NCI-H2227 (cell line): ENCODE measurements around the gene LY6G6C.

Experiments
- DNase-seq: peaks from one replicate; lab custom pipeline; 2025; ENCODE audit not compliant: unreplicated experiment; lab: John Stamatoyannopoulos, UW

The LY6G6C gene, protein sequence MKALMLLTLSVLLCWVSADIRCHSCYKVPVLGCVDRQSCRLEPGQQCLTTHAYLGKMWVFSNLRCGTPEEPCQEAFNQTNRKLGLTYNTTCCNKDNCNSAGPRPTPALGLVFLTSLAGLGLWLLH

DNA sequence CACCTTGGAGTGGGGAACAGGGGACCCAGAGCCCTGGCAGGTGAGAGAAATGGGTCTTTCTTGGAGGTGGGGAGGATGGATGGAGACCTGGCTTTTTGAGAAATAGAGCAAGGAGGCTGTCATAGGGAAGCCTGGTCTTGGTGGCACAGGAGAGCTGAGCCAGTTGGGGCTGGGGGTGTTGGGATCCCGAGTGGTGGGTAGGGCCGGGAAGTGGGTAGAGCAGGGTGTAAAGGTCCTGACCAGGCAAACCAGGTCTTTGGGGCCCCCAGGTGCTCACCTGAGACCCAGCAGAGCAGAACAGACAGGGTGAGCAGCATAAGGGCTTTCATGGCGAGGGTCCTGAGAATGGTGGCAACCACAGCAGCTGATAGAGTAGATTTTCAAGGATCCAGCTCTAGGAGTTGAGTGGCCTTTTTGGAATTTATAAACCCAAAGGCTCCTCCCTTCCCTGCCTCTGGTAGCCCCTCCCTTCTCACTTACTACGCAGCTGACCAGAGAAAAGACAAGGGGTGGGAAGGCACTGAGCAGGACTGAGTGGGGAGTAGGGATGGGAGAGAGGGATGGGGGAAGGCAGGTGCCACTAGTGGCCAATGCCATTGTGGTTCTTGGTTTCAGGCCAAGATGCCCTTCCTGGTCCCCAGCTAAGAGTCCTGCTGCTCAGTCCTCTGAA is at the start of gene LY6G6C:
Gene LY6G6C (minus strand): TSS at position 396 of the 670 bp plus-strand sequence. CDS start 67 bp downstream, at position 329.
- DNase-seq, result no peak

DNA sequence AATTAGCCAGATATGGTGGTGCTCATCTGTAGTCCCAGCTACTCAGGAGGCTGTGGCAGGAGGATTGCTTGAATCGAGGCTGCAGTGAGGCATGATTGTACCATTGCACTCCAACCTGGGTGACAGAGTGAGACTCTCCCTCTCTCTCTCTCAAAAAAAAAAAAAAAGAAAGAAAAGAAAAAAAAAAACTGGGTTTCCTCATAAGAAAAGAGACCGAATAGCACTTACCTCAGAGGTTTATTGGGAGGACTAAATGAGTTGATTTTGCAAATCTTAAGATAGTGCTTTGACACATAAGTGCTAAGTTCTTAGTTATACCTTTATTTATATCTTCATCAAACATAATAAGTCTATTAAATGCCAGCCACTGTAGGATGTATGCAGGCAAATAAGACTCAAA is 49.3 kb upstream of the LY6G6C start:
- no peak for DNase-seq

DNA sequence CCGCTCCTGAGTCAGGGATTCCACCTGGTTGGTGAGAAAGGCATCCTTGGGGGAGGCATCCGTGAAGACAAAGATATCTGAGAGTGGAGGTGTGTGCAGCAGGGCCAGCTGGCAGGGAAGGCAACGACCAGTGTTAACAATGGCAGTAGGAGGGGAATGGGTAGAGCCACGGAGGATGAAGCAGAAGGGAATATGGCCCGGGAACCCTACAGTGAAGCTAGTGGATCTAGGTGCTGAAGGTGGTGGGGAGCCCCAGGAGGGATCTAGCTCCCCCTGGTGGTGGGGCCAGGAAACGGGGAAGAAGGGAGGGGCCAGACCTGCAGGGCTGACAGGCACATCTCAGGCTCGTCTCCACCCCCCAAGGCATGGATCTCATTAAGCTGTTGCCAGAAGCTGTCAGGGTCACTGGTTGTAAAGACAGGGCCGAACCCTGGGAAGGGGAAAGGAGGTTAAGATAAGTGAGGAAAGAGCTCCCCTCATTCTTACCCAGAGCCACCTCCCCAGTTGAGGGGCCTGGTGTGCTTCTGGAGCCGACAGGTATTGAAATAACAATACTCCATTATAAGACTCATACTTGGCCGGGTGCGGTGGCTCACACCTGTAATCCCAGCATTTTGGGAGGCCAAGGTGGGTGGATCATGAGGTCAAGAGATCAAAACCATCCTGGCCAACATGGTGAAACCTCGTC is 48.3 kb upstream of the LY6G6C start:
- DNase-seq, result peak; percentile 38

DNA sequence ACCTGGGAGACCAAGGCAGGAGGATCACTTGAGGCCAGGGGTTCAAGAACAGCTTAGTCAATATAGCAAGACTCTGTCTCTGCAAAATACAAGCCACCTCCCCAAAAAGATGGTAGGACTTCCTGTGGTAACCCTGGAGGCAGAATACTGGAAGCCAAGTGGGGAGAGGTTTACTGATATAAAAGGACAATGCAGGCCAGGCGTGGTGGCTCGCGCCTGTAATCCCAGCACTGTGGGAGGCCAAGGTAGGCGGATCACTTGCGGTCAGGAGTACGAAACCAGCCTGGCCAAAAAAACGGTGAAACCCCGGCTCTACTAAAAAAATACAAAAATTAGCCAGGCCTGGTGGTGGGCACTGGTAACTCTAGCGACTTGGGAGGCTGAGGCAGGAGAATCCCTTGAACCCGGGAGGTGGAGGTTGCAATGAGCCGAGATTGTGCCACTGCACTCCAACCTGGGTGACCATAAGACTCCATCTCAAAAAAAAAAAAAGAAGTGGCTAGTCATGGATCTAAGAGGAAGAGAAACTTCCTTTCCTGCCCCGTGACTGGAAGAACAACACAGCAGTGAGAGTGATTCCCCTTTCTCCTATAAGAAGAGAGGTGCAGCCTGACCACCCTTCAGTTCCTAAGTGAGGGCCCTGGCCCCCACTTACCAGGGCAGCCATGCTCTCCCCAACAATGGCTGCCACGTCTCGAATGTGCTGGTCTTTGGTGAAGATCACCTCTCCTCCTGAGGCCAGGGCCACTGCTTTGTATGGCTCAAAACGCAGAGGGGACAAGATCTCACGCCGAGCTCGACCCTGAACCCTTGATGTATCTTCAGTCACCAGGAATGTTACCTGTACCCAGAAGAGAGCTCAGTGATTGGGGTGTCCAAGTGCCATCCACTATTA is 47.1 kb upstream of the LY6G6C start:
- DNase-seq, result no peak

DNA sequence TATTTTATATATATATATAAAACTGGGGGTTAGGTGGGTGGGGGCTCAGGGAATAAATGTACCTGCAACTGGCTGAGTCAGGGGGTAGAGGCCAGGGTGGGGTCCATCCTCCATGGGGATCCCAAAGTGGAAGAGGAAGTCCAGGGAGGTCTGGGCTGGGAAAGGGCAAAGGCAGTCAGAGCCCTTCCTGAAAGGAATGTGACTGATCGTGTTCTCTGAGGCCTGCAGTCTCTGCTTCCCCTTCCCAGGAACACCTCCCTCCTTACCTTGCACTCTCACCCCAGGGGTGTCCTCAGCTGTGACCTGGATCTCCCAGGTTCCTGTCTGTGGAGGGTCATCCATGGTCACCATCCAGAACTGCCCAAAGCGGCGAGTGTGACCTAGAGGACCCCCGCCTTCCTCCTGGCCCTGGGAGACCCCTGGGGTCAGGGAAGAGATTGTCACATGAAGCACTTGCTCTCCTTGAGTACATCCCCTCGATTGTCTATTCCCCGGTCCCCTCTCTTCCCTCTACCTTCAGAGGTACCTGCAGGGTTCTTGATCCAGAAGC is 45.6 kb upstream of the LY6G6C start:
- no peak for DNase-seq

DNA sequence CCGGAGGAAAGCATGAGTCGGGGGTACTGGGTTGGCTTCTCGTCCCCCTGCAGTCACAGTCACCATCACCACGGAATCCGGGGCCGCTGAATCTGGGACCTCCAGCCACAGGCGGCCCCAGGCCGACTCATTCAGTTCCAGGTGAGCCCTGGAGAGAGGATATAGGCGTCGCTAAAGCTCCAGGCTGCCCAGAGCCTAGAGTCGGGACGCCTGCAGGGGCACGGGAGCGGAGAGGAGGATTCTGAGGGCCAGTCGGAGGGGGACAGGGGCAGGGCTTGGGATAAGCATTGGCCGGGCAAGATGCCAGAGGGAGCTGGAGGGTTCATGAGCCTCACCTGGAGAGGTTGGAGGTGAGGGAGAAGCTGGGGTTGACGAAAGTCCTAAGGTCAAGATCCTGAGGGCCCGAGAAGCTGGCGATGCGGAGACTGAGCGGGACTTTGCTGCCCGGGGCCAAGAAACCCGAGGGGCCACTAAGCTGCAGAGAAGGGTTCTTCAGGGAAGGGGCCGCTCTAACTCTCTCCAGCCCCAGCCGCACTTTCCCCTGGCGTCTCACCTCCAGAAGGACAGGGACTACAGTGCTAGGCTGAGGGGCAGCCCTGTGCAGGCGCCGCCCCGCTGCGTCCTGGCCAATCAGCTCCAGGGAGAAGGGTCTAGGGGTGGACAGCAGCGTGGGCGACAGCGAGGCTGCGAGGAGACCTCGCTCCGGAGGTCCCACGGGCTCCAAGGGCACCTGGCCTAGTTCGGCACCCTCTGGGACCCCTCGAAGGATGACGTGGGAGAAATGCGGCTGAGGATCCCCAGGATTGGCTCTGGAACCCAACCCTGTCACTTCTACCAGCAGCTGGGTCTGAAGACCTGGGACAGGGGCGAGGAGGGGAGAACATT is 44.6 kb upstream of the LY6G6C start:
- no peak for DNase-seq

DNA sequence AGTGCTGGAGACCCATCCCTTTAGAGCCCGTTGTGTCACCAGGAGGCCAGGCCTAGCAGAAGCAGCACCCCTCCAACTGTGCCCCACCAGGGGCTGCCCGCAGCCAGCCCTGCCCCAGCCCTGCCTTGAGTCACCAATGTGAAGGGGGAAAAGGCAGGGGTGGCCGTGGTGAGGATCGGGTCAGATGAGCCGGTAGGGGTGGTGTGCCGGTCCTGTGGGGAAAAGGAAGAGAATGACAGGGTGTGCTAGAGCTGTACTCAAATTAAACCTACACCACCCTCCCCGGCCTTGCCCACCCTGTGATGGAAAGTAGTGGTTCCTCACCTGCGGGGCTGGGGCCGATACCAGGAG is 44.0 kb upstream of the LY6G6C start:
- DNase-seq, result no peak

DNA sequence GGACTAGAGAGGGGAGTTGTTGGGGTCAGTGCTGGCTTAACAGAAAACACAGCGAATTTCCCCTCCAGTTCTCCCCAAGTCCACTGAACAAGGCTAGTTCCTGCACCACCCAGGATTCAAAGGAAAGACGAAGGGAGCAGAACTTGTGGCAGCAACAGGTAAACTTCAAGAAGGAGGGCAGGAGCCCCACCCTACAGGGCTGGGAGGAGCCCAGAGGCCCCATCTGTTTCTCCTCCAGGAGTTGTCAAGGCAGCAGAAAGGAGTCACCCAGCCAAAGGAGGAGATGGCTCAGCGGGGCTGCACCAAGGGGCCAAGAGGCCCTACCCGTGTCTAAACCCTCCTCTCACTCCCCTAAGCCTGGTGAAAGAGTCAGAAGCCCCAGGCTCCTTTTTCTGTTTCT is 42.7 kb upstream of the LY6G6C start:
- no peak for DNase-seq

DNA sequence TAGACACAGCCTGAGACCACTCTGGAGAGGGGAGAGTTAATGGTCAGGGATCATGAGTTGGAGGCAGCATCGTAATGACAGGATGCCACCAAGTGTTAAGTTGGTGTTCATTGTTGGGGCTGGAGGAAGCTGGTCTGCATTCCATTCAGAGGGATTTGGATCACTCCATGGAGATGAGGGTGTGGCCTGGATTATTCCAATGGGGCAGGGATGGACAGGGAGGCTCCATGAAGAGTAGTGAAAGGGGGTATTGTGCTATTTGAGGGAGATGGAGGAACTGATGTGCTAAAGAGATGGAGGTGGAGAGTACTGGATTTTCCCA is 42.0 kb upstream of the LY6G6C start:
- DNase-seq, result no peak

DNA sequence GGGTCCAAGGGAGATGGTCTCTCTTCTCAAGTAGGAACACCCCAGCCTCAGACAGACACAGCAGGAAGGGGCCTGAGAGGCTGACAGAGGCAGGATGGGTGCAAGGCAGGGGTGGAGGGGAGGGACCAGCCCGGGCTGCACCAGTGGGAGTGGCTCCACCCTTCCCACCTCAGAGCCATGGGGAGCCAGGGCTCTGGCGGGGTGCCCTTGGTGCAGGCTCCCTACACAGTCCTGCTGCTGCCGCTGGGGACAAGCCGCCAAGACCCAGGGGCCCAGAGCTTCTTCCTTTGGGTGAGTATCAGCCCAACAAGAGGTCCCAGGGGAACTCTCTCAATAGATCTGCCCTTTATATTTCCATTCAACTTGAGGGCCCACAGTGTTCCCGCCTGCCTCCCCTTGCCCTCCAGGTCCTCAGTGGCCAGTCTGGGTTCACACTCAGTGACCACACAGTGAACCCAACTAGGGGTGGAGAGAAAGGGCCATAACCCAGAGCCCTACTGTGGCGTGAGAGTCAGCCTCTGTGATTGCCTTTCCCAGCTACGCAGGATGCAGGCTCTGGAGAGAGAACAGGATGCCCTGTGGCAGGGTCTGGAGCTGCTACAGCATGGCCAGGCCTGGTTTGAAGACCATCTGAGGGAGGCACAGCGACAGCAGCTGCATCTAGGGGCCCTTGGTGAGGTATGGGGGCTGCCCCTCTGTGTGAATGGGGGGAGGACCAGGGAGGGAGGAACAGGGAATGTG is 41.5 kb upstream of the LY6G6C start:
- no peak for DNase-seq

DNA sequence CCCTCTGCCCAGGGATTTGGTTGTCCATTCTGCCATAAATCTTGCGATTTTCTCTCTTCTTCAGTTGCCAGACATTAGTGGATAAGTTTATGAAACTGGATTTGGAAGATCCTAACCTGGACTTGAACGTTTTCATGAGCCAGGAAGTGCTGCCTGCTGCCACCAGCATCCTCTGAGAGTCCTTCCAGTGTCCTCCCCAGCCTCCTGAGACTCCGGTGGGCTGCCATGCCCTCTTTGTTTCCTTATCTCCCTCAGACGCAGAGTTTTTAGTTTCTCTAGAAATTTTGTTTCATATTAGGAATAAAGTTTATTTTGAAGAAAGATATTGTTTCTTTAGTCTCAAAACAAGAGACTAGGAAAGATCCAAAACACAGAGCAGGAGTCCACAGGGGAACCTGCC is 40.8 kb upstream of the LY6G6C start, which contains the start of gene SAPCD1:
Gene SAPCD1 (plus strand): TSS at position 301 of the 400 bp plus-strand sequence. CDS start 399 bp downstream, outside the sequence.
- DNase-seq, result no peak

DNA sequence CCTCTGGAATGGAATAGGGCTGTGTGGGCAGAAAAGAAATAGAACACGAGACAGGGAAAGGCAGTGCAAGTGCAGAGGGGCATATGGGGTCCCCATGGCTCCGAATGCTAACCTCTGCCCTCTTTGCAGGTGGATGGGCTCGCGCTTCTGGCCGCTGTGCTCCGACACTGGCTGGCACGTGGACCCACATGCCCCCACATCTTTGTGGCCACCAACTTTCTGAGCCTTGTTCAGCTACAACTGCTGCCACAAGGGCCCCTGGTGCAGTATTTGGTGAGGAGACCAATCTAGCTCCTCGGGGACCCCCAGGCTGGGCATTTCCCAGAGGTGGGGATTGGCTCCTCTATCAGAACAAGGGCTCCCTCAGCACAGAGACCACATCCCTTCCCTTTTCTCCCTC is 39.8 kb upstream of the LY6G6C start:
- DNase-seq, result no peak

DNA sequence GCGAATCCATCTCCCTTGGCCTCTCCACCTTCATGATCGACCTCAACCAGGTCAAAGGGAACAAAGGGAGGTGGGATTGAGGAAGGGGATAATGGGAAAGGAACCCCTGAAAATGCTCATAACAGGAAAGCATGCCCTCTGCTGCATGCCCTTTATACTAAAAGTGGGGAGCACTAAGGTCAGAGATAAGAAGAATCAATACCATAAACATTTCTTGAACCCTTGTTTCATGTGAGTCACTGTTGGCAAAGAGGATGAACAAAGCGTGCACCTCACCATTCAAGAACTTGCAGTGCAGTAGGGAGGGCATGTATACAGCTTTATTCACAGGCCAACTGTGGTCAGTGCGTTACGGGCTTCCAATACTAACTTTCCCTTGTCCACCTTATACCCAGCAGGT is 39.2 kb upstream of the LY6G6C start:
- no peak for DNase-seq

DNA sequence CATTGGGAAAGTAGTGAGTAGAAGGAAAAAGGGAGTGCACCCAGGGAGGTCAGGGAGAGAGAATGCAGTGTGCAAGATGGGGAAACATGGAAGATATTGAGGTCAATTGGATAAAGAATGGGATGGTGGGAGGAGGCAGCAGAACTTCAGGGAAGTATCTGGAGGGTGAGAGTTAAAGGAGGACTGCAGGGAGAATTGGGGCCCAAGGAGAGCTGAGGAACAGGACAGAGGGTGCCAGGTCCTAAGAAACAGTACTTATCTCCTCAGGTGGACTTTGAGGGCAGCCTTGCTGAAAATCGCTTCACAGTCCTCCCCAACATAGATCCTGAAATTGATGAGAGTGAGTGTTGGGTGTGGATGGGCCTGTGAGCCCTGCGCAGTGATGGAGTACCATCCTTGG is 36.7 kb upstream of the LY6G6C start:
- DNase-seq, result no peak

DNA sequence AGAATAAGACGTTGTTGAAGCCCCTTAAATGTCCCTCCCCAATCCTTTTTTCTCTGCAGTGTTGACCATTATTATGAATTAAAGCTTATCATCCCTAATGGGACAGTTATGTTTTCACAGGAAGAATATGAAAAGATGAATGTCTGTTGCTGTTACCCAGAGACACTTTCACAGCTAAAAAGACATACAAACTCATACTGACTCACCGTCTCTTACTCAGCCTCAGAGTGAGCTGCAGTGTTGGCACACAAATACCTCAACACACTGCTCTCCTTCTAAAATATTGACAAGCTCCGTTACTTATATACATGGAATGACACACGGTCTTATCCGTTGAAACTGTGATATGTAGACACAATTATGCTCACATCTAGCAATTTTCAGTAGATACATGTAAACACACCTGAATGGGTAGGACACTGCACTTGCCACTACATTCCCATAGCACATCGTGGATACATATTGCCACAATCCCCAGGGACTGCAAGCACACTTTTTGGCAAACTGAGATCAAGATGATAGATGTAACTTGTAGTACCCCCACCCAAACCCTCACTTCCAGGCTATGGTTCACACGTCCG is 31.3 kb upstream of the LY6G6C start:
- DNase-seq, result no peak

DNA sequence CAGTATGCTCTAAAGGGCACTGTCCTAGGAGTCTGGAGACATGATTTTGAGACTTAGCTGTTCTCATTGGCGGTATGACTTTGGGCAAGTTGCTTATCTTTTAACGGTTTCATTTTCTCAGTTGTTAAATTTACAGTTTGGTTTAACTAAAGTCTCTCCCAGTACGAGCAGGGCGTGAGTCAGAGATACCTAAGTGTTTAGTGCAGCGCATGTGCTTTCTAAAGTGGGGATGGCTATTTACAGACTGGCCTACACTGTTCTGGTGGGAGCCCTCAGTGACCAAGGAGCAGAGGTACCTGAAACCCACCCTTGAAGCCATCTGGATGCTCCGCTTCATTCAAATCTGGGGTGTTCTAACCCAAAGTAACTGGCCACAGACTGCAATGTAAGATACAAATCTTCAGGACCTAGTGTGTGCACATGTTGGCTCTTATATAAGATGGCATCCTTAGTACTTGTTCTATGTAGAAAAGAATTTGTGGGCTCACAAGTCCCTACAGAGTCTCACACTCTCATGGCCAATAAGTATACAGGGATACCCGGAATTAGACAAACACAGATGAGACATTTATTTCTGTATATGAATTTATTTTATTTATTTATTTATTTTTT is 29.0 kb upstream of the LY6G6C start:
- no peak for DNase-seq

DNA sequence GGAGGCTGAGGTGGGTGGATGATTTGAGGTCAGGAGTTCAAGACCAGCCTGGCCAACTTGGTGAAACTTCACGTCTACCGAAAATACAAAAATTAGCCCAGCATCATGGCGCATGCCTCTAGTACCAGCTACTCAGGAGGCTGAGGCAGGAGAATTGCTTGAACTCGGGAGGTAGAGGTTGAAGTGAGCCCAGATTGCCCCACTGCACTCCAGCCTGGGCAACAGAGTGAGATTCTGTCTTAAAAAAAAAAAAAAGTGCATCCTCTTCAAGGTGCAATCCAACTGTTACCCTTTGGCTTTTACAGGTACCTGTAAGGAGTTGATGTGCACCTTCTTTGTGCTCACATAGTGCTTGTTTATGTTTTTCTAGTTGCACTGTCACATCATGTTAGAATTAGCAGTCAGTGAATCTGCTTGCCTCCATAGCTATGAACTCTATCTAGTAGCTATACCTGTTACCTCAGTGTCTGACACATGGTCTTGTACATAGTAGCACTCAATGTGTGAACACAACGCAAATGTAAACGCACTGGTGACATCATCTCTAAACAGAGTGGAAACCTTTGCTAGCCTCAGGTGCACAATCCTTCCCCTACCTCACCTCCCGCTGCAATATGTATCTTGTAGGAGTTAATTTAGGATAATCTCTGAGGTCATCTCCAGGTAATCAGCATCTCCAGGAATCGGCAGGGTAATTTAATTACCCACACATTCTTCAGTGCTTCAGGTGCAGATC is 27.9 kb upstream of the LY6G6C start:
- DNase-seq, result no peak

DNA sequence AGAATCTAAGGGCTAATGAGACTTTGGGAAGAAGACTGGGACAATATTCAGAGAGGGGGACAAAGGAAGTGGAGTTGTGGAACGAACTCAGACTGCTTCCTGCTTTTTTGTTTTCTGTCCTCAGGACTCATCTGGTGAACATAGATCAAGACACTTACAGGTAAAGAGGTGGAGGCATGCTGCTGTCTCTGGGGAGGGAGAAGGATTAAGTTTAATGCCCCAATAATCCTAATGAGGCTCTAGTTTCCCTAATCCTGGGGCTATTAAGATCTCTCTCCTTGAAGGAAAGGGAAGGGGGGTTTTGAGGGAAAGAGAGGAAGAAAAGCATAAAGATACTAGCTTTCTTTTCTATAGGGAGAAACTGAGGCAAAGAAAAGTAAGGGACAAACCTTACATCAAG is 22.9 kb upstream of the LY6G6C start:
- no peak for DNase-seq
